ENCODE measurements around the gene CRB3. TPM values are rescaled to one million over a fixed set of nuclear protein-coding genes. Genes with fewer than 3 reads are reported as not detected.
A peak's percentile ranks its signal among the peaks of the same experiment; 100 is the strongest.
"Not testable (repeated sequence)": the region's sequence is repeated elsewhere in the genome, so short reads cannot be mapped to it uniquely, and the experiment has no call there.

CRB3 gene
- total RNA-seq, 2 donors from 2014 or later, result not detected

- intact Hi-C loops (cut with DNase I); ATAC-seq; DNase-seq: not testable (repeated sequence)
Observed at GRCh38 chr19:6508028-6508771, 44.1 kb downstream of the CRB3 start.

DNA sequence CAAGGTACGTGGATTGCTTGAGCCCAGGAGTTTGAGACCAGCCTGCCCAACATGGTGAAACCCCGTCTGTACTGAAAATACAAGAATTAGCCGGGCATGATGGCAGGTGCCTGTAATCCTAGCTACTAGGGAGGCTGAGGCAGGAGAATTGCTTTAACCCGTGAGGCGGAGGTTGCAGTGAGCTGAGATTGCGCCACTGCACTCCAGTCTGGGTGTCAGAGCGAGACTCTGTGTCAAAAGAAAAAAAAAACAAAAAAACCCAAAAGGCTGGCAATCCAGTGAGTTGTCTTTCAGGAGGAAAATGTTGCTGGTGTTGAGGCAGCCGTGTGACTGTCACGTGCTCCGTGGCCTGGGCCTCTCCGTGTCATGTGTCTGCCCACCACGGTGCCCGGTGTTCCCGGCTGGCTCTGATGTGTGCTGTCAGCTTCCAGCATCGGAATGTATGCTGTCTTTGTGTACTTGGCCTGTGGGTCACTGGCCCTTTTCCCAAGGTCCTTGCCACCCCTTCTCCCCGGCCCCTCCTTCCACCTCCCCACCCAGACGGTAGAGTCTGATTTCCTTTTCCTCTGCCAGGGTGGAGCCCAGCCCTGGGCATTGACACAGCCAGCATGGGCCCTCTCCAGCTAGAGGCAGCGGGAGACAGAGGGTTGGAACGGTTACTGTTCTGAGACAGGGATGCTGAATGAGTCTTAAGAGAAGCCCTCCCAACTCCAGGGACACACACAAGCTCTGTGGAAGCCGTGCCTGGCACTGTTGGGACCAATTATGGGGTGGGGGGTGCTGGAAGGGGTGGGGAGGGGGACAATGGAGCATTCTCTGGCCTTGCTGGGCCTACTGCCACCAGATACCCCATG, 45.3 kb downstream of the CRB3 start:
- ATAC-seq (peak in 1 of 2 donors; percentile 34), DNase-seq (no peak)
- intact Hi-C loops (cut with DNase I), result no loop called here

DNA sequence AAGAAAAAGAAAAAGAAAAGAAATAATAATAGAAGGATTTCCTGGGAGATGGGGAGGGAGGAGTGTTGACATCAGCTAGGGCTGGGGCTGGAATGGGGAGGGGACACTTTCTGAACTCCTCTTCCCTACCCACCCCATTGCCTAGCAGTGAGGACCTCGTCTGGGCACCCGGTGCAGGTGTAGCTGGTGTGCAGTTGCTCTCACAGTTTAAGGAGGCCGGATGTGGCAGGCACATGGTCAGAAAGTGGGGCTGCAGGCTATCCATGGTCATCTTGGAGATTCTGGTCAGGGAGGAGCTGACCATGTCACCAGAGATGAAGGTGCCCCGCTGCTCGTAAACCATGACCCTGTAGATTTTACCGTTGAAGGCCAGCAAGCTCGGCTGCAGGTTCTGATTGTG, 46.5 kb downstream of the CRB3 start:
- DNase-seq (no peak), ATAC-seq (no peak)
- intact Hi-C loops (cut with DNase I), result no loop called here

DNA sequence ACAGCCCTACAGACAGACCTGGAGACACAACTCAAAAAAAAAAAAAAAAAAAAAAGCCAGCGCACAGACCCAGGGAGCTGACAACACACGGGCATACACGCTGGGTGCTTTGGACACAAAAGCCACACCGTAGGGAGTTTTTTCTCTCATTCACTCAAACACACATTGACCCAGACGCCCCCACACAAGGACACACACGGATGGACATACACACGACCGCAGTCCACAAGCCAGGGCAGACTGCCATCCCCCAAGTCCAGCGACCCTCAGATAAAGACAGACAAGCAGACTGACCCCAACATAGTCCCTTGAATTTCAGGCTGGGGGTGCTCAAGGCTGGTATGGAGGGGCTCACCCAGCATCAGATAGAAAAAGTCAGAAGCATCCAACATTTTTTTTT, 50.0 kb downstream of the CRB3 start:
- no peak for DNase-seq
- intact Hi-C loops (cut with DNase I), result no loop called here
- ATAC-seq, result no peak

DNA sequence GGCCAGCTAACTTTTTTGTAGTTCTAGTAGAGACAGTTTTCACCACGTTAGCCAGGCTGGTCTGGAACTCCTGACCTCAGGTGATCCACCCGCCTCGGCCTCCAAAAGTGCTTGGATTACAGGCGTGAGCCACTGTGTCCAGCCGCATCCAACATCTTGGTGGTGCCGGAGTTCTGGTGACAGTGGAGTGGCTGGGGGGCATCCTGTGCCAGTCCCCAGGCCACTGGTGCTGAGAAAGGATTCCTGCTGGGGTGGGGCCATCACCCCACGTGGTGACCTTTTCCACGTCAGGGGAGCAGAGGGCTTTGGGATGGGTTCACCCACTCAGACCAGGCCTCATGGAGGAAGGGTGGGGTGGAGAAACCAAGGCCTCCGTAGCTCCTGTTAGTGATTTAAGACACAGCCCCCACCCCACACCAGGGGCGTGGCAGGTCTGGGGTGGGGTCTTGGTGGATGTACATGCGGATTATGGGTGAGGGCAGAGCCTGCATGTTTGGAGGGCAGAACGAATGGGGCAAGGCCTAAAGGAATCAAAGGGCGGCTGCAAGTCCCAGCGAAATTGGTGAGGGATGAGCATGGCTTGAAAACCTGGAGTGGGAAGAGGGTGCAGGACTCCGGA, 51.0 kb downstream of the CRB3 start:
- intact Hi-C loops (cut with DNase I), result loop anchor here (5.0 kb wide), 2 partner anchors 117 to 222 kb away; partner anchors contain the start of genes GPR108 (in 1 of the 2) and TRIP10 (in 1 of the 2)
- DNase-seq (no peak), ATAC-seq (no peak)

DNA sequence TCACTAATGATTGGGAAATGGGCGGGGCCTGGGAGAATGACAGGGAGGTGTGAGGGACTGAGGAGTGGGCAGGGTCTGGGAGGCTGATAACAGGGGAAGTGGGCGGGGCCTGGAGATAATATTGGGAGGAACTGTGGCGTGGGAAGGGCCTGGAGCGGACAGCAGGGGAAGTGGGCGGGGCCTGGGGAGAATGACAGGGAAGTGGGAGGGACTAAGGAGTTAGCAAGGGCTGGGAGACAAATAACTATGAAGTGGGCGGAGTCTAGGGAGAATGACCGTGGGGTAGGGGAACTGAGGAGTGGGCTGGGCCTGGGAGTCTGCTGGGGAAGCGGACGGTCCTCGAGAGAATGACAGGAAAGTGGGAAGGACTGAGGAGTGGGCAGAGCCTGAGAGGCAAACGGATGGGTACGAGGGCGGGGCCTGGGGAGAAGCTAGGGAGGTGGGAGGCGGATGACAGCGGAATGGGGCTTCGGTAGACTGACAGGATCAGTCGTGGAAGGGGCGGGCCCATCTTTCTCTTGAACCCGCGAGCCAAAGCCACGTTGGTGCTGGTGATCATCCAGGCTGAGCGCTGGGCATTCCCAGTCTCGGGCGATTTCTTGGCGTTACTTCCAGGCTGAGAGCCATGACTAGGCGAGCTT, 52.1 kb downstream of the CRB3 start:
- ATAC-seq (peak; percentile 88 to 94), DNase-seq (peak; percentile 95)
- intact Hi-C loops (cut with DNase I), result loop anchor here (2.0 to 5.0 kb wide), 4 partner anchors 116 to 347 kb away; partner anchors contain the start of genes GPR108 (in 1 of the 2) and TRIP10 (in 1 of the 2)

Small RNAs within 50 kb of the gene (microRNA-seq; reads per million reads assigned to microRNA genes)
- 1.2 to 4.6 reads per million in 2 donors for gene MIR3940

Other genes with a start within 250 kb of the CRB3 start
- 10 to 100 TPM; 40.1 to 51.4 TPM for gene MLLT1, start 184.3 kb upstream of the CRB3 start, total RNA-seq
- not detected for gene ACER1, start 130.7 kb upstream of the CRB3 start, total RNA-seq
- 10 to 100 TPM; 65.7 to 71.7 TPM for gene CLPP, start 102.7 kb upstream of the CRB3 start, total RNA-seq
- 100 to 1,000 TPM in 1 of 2 donors, 10 to 100 TPM in 1; 93.7 to 107 TPM for gene ALKBH7, start 91.5 kb upstream of the CRB3 start, total RNA-seq
- gene PSPN, start 88.3 kb upstream of the CRB3 start, total RNA-seq, result 1 to 10 TPM in 1 of 2 donors, under 1 TPM in 1; 0.92 to 1.1 TPM
- 10 to 100 TPM; 29.6 to 33.0 TPM for gene GTF2F1, start 71.1 kb upstream of the CRB3 start, total RNA-seq
- 100 to 1,000 TPM in 1 of 2 donors, 10 to 100 TPM in 1; 99.3 to 135 TPM for gene KHSRP, start 39.5 kb upstream of the CRB3 start, total RNA-seq
- under 1 TPM; 0.18 TPM for gene SLC25A41, start 30.5 kb upstream of the CRB3 start, total RNA-seq
- gene SLC25A23, start 4.5 kb upstream of the CRB3 start, total RNA-seq, result 10 to 100 TPM; 58.8 to 69.2 TPM
- 1 to 10 TPM; 1.1 to 1.9 TPM for gene DENND1C, start 17.5 kb downstream of the CRB3 start, total RNA-seq
- gene TUBB4A, start 38.0 kb downstream of the CRB3 start, total RNA-seq, result 1 to 10 TPM in 1 of 2 donors, under 1 TPM in 1; 0.94 to 4.2 TPM
- under 1 TPM; 0.29 to 0.71 TPM for gene TNFSF9, start 66.8 kb downstream of the CRB3 start, total RNA-seq
- not detected for gene CD70, start 126.9 kb downstream of the CRB3 start, total RNA-seq
- 1 to 10 TPM; 2.1 to 3.2 TPM for gene TNFSF14, start 205.9 kb downstream of the CRB3 start, total RNA-seq